GM18861 (cell line): ENCODE measurements around the gene SCAMP3.

ENCODE experiments used
- ATAC-seq: cut with Tn5 transposase; IDR thresholded peaks from one replicate; pipeline ENCODE4 v1.9.1; 2021; ENCODE audit not compliant: unreplicated experiment

SCAMP3 gene

GRCh38 chr1:155285631-155286044 is 23.5 kb upstream of the SCAMP3 start:
- no peak for ATAC-seq

- ATAC-seq = no peak
These were observed 22.9 kb upstream of the SCAMP3 start for GRCh38 chr1:155285063-155285462.

- ATAC-seq = no peak
These were observed 22.3 kb upstream of the SCAMP3 start for GRCh38 chr1:155284476-155284875.

GRCh38 chr1:155282488-155283091 is 20.4 kb upstream of the SCAMP3 start:
- no peak for ATAC-seq

GRCh38 chr1:155279268-155279667 is 17.1 kb upstream of the SCAMP3 start:
- no peak for ATAC-seq

- no peak for ATAC-seq
These were observed 16.6 kb upstream of the SCAMP3 start for GRCh38 chr1:155278689-155279160.

- ATAC-seq = no peak
These were observed 15.9 kb upstream of the SCAMP3 start for GRCh38 chr1:155277902-155278688.

- ATAC-seq = no peak
These were observed 15.1 kb upstream of the SCAMP3 start, which contains the start of gene HCN3 for GRCh38 chr1:155277070-155277901. HCN3 (plus strand) TSS chr1:155277463; CDS start chr1:155277591, 128 bp downstream.

- ATAC-seq = peak; percentile 77
These were observed 11.4 kb upstream of the SCAMP3 start, which contains the start of gene CLK2 for GRCh38 chr1:155273343-155274245. CLK2 (minus strand) TSS chr1:155273504; CDS start chr1:155270977, 2,527 bp downstream.

- peak; percentile 10 for ATAC-seq
These were observed 10.5 kb upstream of the SCAMP3 start for GRCh38 chr1:155272466-155273342.

GRCh38 chr1:155269381-155269780 is 7.2 kb upstream of the SCAMP3 start:
- ATAC-seq = no peak

- ATAC-seq = no peak
These were observed 6.5 kb upstream of the SCAMP3 start for GRCh38 chr1:155268630-155269029.

GRCh38 chr1:155267373-155267772 is 5.2 kb upstream of the SCAMP3 start:
- ATAC-seq = no peak

- no peak for ATAC-seq
These were observed 4.4 kb upstream of the SCAMP3 start for GRCh38 chr1:155266553-155266952.

- ATAC-seq = no peak
These were observed 907 bp upstream of the SCAMP3 start for GRCh38 chr1:155263067-155263466.

- ATAC-seq = no peak
These were observed 688 bp downstream of the SCAMP3 start for GRCh38 chr1:155261493-155261851.

- ATAC-seq = no peak
These were observed 1.9 kb downstream of the SCAMP3 start for GRCh38 chr1:155260276-155260675.

- no peak for ATAC-seq
These were observed 5.9 kb downstream of the SCAMP3 start for GRCh38 chr1:155256058-155256852.
